Fibroblast of skin of scalp (primary cell): ENCODE data around the gene KLHL40.

Experiments
- DNase-seq: peaks from one replicate; pipeline ENCODE4 v3.0.0-alpha.2; 2013

Gene KLHL40

GRCh38 chr3:42672515-42672914 is 12.8 kb upstream of the KLHL40 start:
- no peak for DNase-seq

GRCh38 chr3:42673082-42673481 is 12.3 kb upstream of the KLHL40 start:
- no peak for DNase-seq

- no peak for DNase-seq
Observed at GRCh38 chr3:42674146-42674545, 11.2 kb upstream of the KLHL40 start.

GRCh38 chr3:42675909-42676308 is 9.4 kb upstream of the KLHL40 start:
- DNase-seq: no peak

GRCh38 chr3:42678447-42678846 is 6.9 kb upstream of the KLHL40 start:
- no peak for DNase-seq

- no peak for DNase-seq
Observed at GRCh38 chr3:42680271-42680670, 5.1 kb upstream of the KLHL40 start.

GRCh38 chr3:42680806-42681205 is 4.5 kb upstream of the KLHL40 start:
- DNase-seq: no peak

GRCh38 chr3:42681361-42682038 is 3.8 kb upstream of the KLHL40 start:
- DNase-seq: no peak

GRCh38 chr3:42682301-42683070 is 2.9 kb upstream of the KLHL40 start:
- DNase-seq: no peak

- peak; percentile 93 for DNase-seq
Observed at GRCh38 chr3:42683875-42684598, 1.3 kb upstream of the KLHL40 start.

GRCh38 chr3:42684632-42685362 is 540 bp upstream of the KLHL40 start:
- no peak for DNase-seq

GRCh38 chr3:42685891-42686820 is 819 bp downstream of the KLHL40 start:
- no peak for DNase-seq

- DNase-seq: no peak
Observed at GRCh38 chr3:42686832-42687650, 1.7 kb downstream of the KLHL40 start.

GRCh38 chr3:42688016-42688415 is 2.7 kb downstream of the KLHL40 start:
- no peak for DNase-seq

GRCh38 chr3:42688487-42689420 is 3.4 kb downstream of the KLHL40 start:
- DNase-seq: no peak

GRCh38 chr3:42689421-42690014 is 4.2 kb downstream of the KLHL40 start:
- DNase-seq: no peak

- DNase-seq: no peak
Observed at GRCh38 chr3:42690191-42690590, 4.9 kb downstream of the KLHL40 start.

GRCh38 chr3:42690766-42691680 is 5.7 kb downstream of the KLHL40 start:
- DNase-seq: no peak
